CD4-positive, alpha-beta T cell treated with Interleukin-6 for 4 hours (primary cell): Measurements from ENCODE around the gene PIK3CB.
"Not testable (repeated sequence)": the region's sequence is repeated elsewhere in the genome, so short reads cannot be mapped to it uniquely, and the experiment has no call there.

Source experiments
- DNase-seq: peaks from one replicate; pipeline ENCODE4 v3.0.0-alpha.2; 2020; ENCODE audit warnings: mixed read lengths

The PIK3CB gene

GRCh38 chr3:138802223-138802622 is 32.5 kb downstream of the PIK3CB start:
- DNase-seq: not testable (repeated sequence)

DNA sequence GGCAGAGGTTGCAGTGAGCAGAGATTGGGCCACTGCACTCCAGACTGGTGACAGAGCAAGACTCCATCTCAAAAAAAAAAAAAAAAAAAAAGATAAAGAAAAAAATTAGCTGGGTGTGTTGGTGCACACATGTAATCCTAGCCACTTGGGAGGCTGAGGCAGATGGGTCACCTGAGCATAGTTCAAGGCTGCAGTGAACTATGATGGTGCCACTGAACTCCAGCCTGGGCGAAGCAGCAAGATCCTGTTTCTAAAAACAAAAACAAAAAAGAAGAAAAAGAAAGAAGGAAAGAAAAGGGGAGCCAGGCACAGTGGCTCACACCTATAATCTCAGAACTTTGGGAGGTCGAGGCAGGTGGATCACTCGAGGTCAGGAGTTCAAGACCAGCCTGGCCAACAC is 32.9 kb downstream of the PIK3CB start:
- no peak for DNase-seq

- no peak for DNase-seq
Measured at GRCh38 chr3:138800248-138800647, 34.5 kb downstream of the PIK3CB start.

DNA sequence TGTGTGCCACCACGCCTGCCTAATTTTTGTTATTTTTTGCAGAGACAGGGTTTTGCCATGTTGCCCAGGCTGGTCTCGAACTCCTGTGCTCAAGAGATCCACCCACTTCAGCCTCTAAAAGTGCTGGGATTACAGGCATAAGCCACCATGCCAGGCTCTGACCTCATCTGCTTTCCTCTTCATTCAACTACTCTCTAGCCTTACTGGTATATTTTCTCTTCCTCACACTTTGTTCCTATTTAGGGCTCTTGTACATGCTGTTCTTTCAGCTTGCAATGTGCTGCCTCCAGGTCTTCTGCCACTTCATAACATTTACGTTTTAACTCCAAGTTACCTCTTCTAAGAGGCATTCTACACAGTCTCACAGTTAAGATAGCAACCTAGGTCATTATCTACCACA is 34.9 kb downstream of the PIK3CB start:
- no peak for DNase-seq

GRCh38 chr3:138797508-138798038 is 37.2 kb downstream of the PIK3CB start:
- no peak for DNase-seq

GRCh38 chr3:138796761-138797160 is 38.0 kb downstream of the PIK3CB start:
- DNase-seq: no peak

GRCh38 chr3:138786788-138787271 is 47.9 kb downstream of the PIK3CB start:
- no peak for DNase-seq

- DNase-seq: no peak
Measured at GRCh38 chr3:138785951-138786350, 48.8 kb downstream of the PIK3CB start.

GRCh38 chr3:138785362-138785857 is 49.3 kb downstream of the PIK3CB start:
- not testable (repeated sequence) for DNase-seq

GRCh38 chr3:138782755-138783154 is 52.0 kb downstream of the PIK3CB start:
- DNase-seq: no peak

- DNase-seq: peak; percentile 73
Measured at GRCh38 chr3:138781012-138781470, 53.7 kb downstream of the PIK3CB start.

GRCh38 chr3:138778643-138779042 is 56.1 kb downstream of the PIK3CB start:
- DNase-seq: no peak

- no peak for DNase-seq
Measured at GRCh38 chr3:138776961-138777360, 57.8 kb downstream of the PIK3CB start.

- DNase-seq: no peak
Measured at GRCh38 chr3:138775254-138775595, 59.5 kb downstream of the PIK3CB start.

GRCh38 chr3:138774529-138775253 is 60.0 kb downstream of the PIK3CB start:
- DNase-seq: peak; percentile 33

DNA sequence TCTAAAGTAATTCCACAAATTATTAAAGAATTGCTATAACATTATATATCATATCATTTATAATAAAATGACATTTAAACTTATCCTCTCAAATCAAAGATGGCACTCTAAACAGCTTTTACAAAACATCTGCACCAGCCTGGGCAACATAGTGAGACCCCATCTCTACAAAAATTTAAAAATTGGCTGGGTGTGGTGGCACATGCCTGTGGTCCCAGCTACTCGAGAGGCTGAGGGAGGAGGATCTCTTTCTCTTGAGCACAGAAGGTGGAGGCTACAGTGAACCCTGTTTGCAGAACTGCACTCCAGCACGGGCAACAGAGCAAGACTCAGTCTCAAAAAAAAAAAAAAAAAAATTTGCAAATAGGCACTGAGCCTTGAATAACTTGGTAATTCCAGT is 63.1 kb downstream of the PIK3CB start:
- no peak for DNase-seq

- DNase-seq: no peak
Measured at GRCh38 chr3:138769616-138770015, 65.1 kb downstream of the PIK3CB start.

GRCh38 chr3:138768946-138769345 is 65.8 kb downstream of the PIK3CB start:
- DNase-seq: no peak

DNA sequence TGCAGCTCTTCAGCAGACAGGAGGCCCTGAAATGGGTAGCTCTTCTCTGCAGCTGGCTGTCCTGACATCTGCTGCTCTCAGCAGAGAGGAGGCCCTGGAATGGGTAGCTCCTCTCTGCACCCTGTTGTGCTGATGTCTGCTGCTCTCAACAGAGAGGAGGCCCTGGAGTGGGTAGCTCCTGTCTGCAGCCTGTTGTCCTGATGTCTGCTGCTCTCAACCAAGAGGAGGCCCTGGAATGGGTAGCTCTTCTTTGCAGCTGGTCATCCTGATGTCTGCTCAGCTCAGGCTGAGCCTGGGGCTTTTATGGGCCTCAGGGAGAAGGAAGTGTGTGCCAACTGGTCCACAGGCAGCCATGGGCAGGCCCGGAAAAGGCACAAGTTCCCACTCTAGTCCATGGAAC is 66.6 kb downstream of the PIK3CB start:
- DNase-seq: no peak

GRCh38 chr3:138767498-138768104 is 67.1 kb downstream of the PIK3CB start:
- no peak for DNase-seq

DNA sequence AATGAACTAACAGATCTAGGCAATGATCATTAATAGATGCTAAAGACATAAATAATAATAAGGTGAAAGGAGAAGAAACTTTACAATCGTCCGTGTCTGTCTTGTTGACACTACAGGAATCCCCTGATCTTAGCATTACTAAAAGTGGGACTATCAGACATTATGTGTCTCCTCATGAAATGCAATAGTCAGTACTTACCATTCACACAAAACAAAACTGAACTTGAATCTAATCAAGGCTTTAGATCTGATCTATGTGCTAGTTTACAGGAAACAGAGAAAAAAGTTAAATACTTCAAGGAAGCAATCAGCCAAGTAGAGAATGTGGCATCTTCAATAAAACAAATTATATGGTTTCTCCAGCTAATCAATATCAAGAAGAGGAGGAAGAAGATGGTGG is 73.7 kb downstream of the PIK3CB start:
- no peak for DNase-seq

DNA sequence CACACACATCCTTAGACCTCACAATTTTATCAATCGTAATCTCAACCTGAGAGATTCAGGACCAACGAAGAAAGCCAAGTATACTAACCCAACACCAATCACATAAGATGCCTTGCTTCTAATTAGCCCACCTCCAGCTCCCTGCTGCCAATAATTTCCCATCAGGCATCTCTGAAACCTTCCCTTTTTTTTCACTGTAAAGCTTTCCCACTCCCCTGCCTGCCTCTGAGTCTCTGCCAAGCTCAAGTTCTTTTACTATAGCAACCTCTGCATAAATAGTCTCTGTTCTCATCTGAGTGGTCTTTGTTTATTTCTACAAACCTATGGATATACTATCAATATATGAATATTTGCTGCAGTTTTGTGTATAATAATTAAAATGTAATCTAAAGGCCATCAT is 86.5 kb downstream of the PIK3CB start:
- no peak for DNase-seq

GRCh38 chr3:138747225-138747624 is 87.5 kb downstream of the PIK3CB start:
- DNase-seq: no peak

GRCh38 chr3:138740072-138740471 is 94.7 kb downstream of the PIK3CB start:
- no peak for DNase-seq
